ENCODE results near the gene NAA16.
A peak's percentile ranks its signal among the peaks of the same experiment; 100 is the strongest.
"Not testable (repeated sequence)": the region's sequence is repeated elsewhere in the genome, so short reads cannot be mapped to it uniquely, and the experiment has no call there.

NAA16 gene

GRCh38 chr13:41408746-41409145 lies 97.7 kb downstream of the NAA16 start:
- DNase-seq (ENCODE audit: low spot score), result no peak

- DNase-seq (ENCODE audit: low spot score), result no peak
These were observed 98.5 kb downstream of the NAA16 start for GRCh38 chr13:41409611-41410010.

- no peak for DNase-seq (ENCODE audit: low spot score)
These were observed 100.0 kb downstream of the NAA16 start for GRCh38 chr13:41411060-41411459.

GRCh38 chr13:41411522-41411921 lies 100.5 kb downstream of the NAA16 start:
- peak; percentile 32 for DNase-seq (ENCODE audit: low spot score)

- no peak for DNase-seq (ENCODE audit: low spot score)
These were observed 102.8 kb downstream of the NAA16 start for GRCh38 chr13:41413872-41414271.

GRCh38 chr13:41416276-41416675 lies 105.2 kb downstream of the NAA16 start:
- DNase-seq (ENCODE audit: low spot score), result no peak

GRCh38 chr13:41418027-41418426 lies 107.0 kb downstream of the NAA16 start:
- DNase-seq (ENCODE audit: low spot score), result no peak

GRCh38 chr13:41418731-41419130 lies 107.7 kb downstream of the NAA16 start:
- no peak for DNase-seq (ENCODE audit: low spot score)

- DNase-seq (ENCODE audit: low spot score), result no peak
These were observed 108.1 kb downstream of the NAA16 start for GRCh38 chr13:41419206-41419605.

- DNase-seq (ENCODE audit: low spot score), result no peak
These were observed 109.1 kb downstream of the NAA16 start for GRCh38 chr13:41420146-41420545.

GRCh38 chr13:41421330-41421729 lies 110.3 kb downstream of the NAA16 start:
- DNase-seq (ENCODE audit: low spot score), result not testable (repeated sequence)

GRCh38 chr13:41421983-41422382 lies 110.9 kb downstream of the NAA16 start:
- not testable (repeated sequence) for DNase-seq (ENCODE audit: low spot score)

- not testable (repeated sequence) for DNase-seq (ENCODE audit: low spot score)
These were observed 112.2 kb downstream of the NAA16 start for GRCh38 chr13:41423259-41423658.

- not testable (repeated sequence) for DNase-seq (ENCODE audit: low spot score)
These were observed 113.6 kb downstream of the NAA16 start for GRCh38 chr13:41424675-41425074.

- no peak for DNase-seq (ENCODE audit: low spot score)
These were observed 115.0 kb downstream of the NAA16 start for GRCh38 chr13:41426047-41426446.
